Astrocyte of the hippocampus (primary cell): ENCODE results near the gene POR.
A peak's percentile ranks its signal among the peaks of the same experiment; 100 is the strongest.
"Not testable (repeated sequence)": the region's sequence is repeated elsewhere in the genome, so short reads cannot be mapped to it uniquely, and the experiment has no call there.

Experiments used
- DNase-seq: peaks from one replicate; pipeline ENCODE4 v3.0.0; 2011; ENCODE audit warnings: low read depth, low spot score

POR gene

GRCh38 chr7:75884476-75884875 is 30.5 kb upstream of the POR start:
- no peak for DNase-seq

GRCh38 chr7:75885036-75885435 is 29.9 kb upstream of the POR start:
- DNase-seq = peak; percentile 42

GRCh38 chr7:75887669-75888369 is 27.1 kb upstream of the POR start:
- no peak for DNase-seq

- DNase-seq = peak; percentile 33
Measured at GRCh38 chr7:75888464-75889222, 26.3 kb upstream of the POR start.

- DNase-seq = no peak
Measured at GRCh38 chr7:75889223-75889825, 25.6 kb upstream of the POR start.

- peak; percentile 85 for DNase-seq
Measured at GRCh38 chr7:75889826-75890225, 25.1 kb upstream of the POR start.

GRCh38 chr7:75891237-75891636 is 23.7 kb upstream of the POR start:
- not testable (repeated sequence) for DNase-seq

- DNase-seq = no peak
Measured at GRCh38 chr7:75891815-75892411, 23.0 kb upstream of the POR start.

GRCh38 chr7:75892634-75893272 is 22.2 kb upstream of the POR start:
- DNase-seq = no peak

GRCh38 chr7:75896803-75897327 is 18.1 kb upstream of the POR start:
- DNase-seq = no peak

GRCh38 chr7:75900617-75901315 is 14.2 kb upstream of the POR start:
- no peak for DNase-seq

GRCh38 chr7:75905785-75906604 is 9.0 kb upstream of the POR start:
- peak; percentile 55 for DNase-seq

- DNase-seq = no peak
Measured at GRCh38 chr7:75906991-75907667, 7.8 kb upstream of the POR start.

- not testable (repeated sequence) for DNase-seq
Measured at GRCh38 chr7:75907668-75908039, 7.3 kb upstream of the POR start.

- DNase-seq = no peak
Measured at GRCh38 chr7:75909521-75910132, 5.3 kb upstream of the POR start.

GRCh38 chr7:75911186-75911585 is 3.8 kb upstream of the POR start:
- not testable (repeated sequence) for DNase-seq

- DNase-seq = no peak
Measured at GRCh38 chr7:75913437-75913836, 1.5 kb upstream of the POR start.

GRCh38 chr7:75914169-75914654 is 743 bp upstream of the POR start:
- DNase-seq = no peak
